DND-41 (cell line): Measurements from ENCODE around the gene EXD3.

Source experiments
- EZH2 ChIP-seq: IDR thresholded peaks from 3 replicates; pipeline ENCODE4 v1.6.1; 2012; ENCODE audit warnings: borderline replicate concordance, low read depth, mild to moderate bottlenecking, moderate library complexity, low read length, inconsistent platforms; ENCODE audit not compliant: severe bottlenecking
- TF ChIP-seq, protein P1 (sequence below): IDR thresholded peaks from 2 replicates; pipeline ENCODE4 v1.5.1; 2012; ENCODE audit warnings: borderline replicate concordance, low read length, moderate library complexity, mild to moderate bottlenecking; ENCODE audit not compliant: poor library complexity, severe bottlenecking; ENCODE audit errors: extremely low read depth

- TF ChIP-seq, protein P1, sequence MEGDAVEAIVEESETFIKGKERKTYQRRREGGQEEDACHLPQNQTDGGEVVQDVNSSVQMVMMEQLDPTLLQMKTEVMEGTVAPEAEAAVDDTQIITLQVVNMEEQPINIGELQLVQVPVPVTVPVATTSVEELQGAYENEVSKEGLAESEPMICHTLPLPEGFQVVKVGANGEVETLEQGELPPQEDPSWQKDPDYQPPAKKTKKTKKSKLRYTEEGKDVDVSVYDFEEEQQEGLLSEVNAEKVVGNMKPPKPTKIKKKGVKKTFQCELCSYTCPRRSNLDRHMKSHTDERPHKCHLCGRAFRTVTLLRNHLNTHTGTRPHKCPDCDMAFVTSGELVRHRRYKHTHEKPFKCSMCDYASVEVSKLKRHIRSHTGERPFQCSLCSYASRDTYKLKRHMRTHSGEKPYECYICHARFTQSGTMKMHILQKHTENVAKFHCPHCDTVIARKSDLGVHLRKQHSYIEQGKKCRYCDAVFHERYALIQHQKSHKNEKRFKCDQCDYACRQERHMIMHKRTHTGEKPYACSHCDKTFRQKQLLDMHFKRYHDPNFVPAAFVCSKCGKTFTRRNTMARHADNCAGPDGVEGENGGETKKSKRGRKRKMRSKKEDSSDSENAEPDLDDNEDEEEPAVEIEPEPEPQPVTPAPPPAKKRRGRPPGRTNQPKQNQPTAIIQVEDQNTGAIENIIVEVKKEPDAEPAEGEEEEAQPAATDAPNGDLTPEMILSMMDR = no peak
- no peak for TF ChIP-seq EZH2
Measured at GRCh38 chr9:137432687-137433348, 9.9 kb upstream of the EXD3 start.
